Measurements from ENCODE around the gene NUAK2.

Gene NUAK2

DNA sequence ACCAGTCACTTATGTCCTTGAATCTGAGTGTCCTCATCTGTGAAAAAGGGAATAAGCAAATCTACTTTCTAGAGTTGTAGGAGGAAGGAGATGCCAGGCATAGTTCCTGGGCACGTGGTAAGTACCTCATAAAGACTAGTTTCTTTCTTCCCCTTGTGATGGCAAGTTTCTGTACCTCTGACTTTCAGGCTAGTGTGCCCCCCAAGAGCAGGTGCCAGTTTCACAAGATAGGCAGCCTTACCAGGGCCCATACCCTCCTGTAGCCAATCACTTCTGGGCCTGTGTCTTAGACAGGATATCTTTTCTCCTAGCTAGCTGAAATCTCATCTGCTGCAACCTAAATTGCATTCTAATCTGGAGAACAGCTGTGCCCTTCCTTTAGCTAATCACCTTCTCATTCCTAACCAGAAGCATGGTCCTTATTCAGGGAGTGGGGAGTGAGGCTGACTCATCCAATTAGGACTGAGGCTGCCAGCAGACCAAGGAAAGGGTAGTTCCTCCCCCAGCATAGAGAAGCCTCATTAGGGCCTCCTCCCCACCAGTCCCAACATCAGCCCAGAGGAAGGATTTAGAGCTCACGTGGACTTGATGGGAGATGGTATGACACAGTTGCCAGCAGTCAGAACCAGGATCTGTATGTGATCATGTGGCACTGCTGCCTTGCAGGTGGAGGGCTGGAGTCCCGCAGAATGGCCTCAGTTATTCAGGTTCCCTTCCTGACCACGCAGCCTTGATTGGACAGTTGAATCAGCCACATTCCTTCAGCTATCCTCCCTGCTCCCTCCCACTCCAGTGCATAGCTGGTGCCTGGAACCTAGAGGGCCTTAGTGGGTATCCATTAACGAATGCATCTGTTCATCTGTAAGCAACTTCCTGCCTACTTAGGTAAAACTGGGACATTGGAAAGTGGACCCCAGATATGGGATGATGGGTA lies 27.3 kb upstream of the NUAK2 start:
- no peak for DNase-seq (ENCODE audit: low read depth)
- no peak overlapping the region for H3K4me3 ChIP-seq (ENCODE audit: low read depth, low read length)

DNA sequence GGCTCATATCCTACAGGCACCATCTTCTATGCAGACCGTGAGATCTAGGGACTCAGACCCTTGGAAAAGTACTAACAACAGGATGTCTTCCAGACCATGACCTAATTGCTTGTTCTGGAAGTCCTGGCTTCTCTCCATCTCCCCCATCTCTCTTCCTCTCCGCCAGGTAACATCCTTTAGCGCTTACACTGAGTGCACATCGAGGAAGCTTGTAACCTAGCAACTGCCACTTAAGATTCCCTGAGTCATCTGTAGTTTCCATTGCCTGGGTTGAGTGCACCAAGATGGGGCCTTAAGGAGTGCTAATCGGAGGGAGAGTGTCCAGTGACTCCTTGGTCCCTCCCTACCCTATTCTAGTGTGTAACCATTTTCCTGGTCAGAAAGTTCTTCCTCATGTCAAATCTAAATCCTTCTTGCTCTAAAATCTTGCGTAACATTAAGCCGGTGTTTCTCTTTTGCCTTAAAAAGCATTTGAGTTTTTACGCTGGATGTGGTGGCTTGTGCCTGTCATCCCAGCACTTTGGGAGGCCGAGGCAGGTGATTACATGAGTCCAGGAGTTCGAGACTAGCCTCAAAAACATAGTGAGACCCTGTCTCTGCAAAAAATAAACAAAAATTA lies 25.5 kb upstream of the NUAK2 start:
- no peak overlapping the region for H3K4me3 ChIP-seq (ENCODE audit: low read depth, low read length)
- no peak for DNase-seq (ENCODE audit: low read depth)

GRCh38 chr1:205345761-205346160 lies 24.2 kb upstream of the NUAK2 start:
- DNase-seq (ENCODE audit: low read depth), result no peak
- H3K4me3 ChIP-seq (ENCODE audit: low read depth, low read length), result no peak overlapping the region

DNA sequence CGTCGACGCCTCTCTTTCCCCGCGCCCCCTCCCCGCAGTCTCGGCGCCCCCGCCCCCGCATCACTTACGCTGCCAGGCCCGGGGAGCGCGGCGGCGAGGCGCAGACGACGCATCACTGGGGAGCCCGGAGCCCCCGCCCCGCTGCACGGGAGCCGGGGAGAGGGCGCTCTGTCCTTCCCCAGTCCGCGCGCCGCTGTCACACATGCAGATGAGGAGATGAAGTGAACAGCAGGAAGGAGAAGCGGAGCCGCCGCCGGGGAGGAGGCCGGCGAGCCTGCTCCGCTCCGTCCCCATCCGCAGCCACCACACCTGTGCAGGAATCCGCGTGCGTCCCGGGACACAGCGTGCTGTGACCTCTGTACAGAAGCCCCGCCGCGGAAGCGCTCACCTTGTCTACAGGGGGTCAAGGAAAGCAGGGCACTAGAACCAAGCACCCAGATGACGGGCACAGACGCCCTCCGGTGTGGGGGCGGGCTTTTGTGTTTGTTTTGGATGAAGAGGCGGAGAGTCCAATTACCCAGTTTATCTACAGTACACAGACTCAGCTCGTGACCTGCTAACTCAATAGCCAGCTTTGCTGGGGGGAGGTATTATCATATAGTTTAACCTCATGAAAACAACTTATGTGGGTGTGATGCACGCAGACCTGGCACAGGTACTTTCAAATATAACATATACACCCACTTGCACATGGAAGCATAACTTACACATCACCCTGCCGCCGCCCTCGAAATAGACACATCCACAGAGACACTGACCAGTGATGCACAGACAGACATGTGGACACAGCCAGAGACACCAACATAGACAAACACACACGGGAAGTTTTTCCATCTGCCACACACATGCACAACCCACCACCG lies 22.8 kb upstream of the NUAK2 start:
- no peak for DNase-seq (ENCODE audit: low read depth)
- H3K4me3 ChIP-seq (ENCODE audit: low read depth, low read length), result peak overlapping the region; percentile 34

DNA sequence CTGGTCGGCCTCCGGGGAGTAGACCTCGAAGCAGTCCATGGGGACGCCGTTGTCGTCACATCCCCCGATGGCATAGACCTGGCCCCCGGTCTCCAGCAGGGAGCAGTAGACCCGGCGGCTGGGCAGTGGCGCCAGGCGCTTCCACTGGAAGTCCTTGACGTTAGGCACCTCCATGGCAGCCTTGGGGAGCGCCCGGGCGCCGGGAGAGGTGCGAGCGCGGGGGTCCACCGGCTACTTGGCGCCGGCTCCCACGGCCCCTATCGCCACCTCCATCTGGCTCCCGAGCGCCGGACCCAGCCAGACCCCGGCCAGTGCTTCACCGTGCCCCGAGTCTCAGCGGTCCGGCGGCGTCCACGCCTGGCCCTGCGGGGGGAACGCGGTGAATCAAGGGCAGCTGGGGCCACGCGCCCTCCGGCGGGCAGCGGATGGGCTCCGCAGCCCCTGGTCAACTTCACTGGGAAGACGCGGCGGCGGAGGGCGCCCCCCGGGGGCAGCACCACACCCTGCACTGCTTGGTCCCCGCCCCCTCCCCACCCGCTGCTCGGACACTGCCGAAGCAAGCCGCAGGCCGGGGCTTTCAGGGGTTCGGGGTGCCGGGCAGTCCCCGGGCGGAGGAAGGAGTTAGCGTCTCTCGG lies 22.0 kb upstream of the NUAK2 start:
- no peak for DNase-seq (ENCODE audit: low read depth)
- peak overlapping the region; percentile 34 for H3K4me3 ChIP-seq (ENCODE audit: low read depth, low read length)

GRCh38 chr1:205342986-205343385 lies 21.4 kb upstream of the NUAK2 start:
- DNase-seq (ENCODE audit: low read depth), result no peak
- H3K4me3 ChIP-seq (ENCODE audit: low read depth, low read length), result no peak overlapping the region

GRCh38 chr1:205340676-205341075 lies 19.1 kb upstream of the NUAK2 start:
- DNase-seq (ENCODE audit: low read depth), result no peak
- H3K4me3 ChIP-seq (ENCODE audit: low read depth, low read length), result no peak overlapping the region

GRCh38 chr1:205339717-205340116 lies 18.2 kb upstream of the NUAK2 start:
- DNase-seq (ENCODE audit: low read depth), result no peak
- no peak overlapping the region for H3K4me3 ChIP-seq (ENCODE audit: low read depth, low read length)

DNA sequence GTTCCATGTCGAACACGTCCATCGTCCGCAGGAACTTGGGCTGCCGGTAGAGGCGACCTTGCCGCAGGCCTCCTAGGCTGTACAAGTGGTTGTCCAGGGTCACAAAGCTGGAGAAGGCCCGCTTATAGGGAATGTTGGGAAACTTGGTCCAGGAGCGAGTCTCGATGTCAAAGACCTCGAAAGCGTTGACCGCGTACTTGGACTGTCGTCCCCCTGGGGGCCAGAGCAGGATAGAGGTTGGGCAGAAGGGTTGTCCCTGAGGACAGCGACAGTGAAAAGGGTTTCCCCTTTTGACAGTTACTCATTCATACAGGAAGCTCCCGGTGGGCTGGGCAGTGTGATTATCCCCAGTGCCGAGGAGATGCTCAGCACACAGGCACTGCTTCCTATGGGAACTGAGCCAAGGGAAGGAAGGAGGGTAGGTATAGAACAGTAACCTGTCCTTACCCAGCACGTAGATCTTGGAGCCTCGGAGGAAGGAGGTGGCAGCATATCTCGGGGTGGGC lies 17.7 kb upstream of the NUAK2 start:
- DNase-seq (ENCODE audit: low read depth), result no peak
- H3K4me3 ChIP-seq (ENCODE audit: low read depth, low read length), result no peak overlapping the region

DNA sequence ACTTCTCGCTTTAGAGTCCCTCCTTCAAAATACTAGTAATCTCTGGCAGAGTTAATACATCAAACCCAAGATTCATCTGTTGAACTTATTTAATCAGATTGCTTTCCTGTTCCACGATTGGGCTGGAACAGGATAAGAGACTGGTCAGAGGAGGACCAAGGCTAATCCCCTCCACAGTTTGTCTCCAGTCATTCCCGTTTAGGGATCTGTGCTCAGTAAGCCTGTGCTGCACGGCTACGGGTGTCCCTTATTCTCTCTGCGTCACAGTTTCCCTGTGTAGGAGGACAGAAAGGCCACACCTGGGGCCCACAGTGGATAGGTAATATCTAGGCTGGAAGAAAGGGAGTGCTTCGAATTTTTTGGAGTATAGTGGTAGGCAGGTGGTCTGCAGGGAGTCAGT lies 16.5 kb upstream of the NUAK2 start:
- no peak overlapping the region for H3K4me3 ChIP-seq (ENCODE audit: low read depth, low read length)
- no peak for DNase-seq (ENCODE audit: low read depth)

- no peak for DNase-seq (ENCODE audit: low read depth)
- H3K4me3 ChIP-seq (ENCODE audit: low read depth, low read length), result no peak overlapping the region
Measured at GRCh38 chr1:205337481-205337880, 15.9 kb upstream of the NUAK2 start.

DNA sequence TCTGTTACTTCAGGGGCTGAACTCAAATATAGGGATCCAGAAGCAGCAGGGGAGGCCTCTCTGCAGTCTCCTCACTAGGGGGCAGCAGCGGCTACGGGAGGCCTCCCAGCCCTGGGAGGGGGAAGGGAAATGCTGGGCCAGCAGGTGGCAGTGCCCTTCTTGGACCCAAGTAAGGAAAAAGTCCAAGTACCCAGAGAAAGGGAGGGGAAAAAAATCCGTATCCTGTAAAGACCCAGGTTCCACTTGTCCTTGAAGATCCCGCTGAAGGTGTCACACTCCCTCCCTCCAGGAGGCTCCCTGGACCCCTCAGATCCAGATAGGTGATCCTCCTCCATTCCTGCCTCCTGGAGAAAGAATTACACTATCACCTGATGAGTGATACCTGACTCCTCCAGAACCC lies 14.1 kb upstream of the NUAK2 start:
- H3K4me3 ChIP-seq (ENCODE audit: low read depth, low read length), result no peak overlapping the region
- no peak for DNase-seq (ENCODE audit: low read depth)

GRCh38 chr1:205332015-205332791 lies 10.7 kb upstream of the NUAK2 start:
- no peak overlapping the region for H3K4me3 ChIP-seq (ENCODE audit: low read depth, low read length)
- no peak for DNase-seq (ENCODE audit: low read depth)

GRCh38 chr1:205330150-205330549 lies 8.6 kb upstream of the NUAK2 start:
- no peak for DNase-seq (ENCODE audit: low read depth)

GRCh38 chr1:205329719-205330118 lies 8.2 kb upstream of the NUAK2 start:
- no peak for DNase-seq (ENCODE audit: low read depth)
- no peak overlapping the region for H3K4me3 ChIP-seq (ENCODE audit: low read depth, low read length)

More at GRCh38 chr1:205330150-205330549, 8.6 kb upstream of the NUAK2 start:
- no peak overlapping the region for H3K4me3 ChIP-seq (ENCODE audit: low read depth, low read length)

- H3K4me3 ChIP-seq (ENCODE audit: low read depth, low read length), result no peak overlapping the region
- DNase-seq (ENCODE audit: low read depth), result no peak
Measured at GRCh38 chr1:205328476-205328875, 6.9 kb upstream of the NUAK2 start.

DNA sequence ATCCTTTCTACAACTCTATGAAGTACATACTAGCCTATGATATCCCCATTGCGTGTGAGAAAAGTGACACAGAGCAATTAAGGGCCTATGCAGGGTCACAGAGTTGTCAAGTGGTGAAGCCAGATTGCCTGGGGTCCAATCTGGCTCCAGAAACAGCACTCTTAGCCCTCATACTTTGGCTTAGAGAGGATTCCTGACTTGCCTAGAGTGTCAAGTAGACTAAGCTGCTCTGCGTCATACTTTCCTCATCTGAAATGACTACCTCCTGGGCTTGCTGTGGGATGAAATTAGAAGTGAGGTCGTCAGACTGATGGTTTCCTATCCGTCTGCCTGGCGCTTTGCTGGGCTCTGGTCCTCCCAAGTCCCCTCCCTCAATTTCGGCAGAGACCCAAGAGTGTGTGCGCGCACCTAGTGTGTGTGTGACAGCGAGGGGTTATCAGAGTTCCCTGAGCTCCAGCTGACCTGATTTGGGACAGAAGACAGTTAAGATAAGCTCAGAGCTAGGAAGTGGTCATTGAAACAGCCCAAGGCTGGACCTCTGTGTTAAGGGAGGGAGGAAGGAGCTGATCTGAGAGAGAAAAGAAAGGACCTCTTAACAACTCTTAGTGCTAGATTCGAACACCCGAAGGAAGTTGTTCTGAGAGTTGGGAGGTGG lies 5.4 kb upstream of the NUAK2 start:
- DNase-seq (ENCODE audit: low read depth), result no peak
- H3K4me3 ChIP-seq (ENCODE audit: low read depth, low read length), result no peak overlapping the region

DNA sequence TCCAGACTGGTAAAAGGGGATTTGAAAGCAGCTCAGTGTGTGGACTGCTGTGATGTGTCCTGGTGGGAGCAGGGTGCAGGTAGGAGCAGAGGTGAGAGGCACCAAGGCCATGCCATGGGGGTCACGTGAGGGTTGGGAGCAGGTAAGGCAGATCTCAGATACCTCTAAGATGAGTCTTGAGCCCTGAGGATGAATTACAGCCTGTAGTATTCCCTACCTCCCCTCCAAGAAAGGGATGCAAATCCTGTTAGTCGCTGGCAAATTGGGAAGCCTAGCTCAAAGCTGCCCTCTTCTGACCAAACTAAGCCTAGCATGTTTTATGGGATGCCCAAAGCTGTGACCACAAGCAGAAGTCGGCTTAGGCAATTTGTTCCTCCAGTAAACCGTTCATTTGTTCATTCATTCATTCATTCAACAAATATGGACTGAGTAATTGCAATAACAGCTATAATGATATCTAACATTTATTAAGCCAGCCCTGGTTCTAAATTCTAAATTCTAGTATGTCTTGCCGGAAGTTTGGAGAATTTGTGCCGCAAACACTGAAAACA lies 3.9 kb upstream of the NUAK2 start:
- no peak for DNase-seq (ENCODE audit: low read depth)
- H3K4me3 ChIP-seq (ENCODE audit: low read depth, low read length), result no peak overlapping the region

All from skeletal muscle cell (primary cell).